GM13977 (cell line): ENCODE results near the gene CASK.

Source experiments
- DNase-seq: peaks from one replicate; pipeline ENCODE4 v3.0.0; 2012; ENCODE audit warnings: low spot score
- CTCF ChIP-seq: IDR thresholded peaks from 2 replicates; pipeline ENCODE4 v1.5.1; 2012; ENCODE audit warnings: mild to moderate bottlenecking, control low read depth; ENCODE audit not compliant: insufficient read depth; ENCODE audit errors: extremely low read depth, missing control alignments
- in situ Hi-C: fragments of 300-500 bp; cut with MboI; formaldehyde crosslinking; loops from one replicate; pipeline ENCODE4 v1.12.0; 2022; ENCODE audit warnings: low sequenced_read_pairs, low pct_unique_long_range_greater_than_20kb, mixed read lengths, inconsistent platforms; ENCODE audit not compliant: unreplicated experiment

Gene CASK

GRCh38 chrX:41530085-41530484, 393.3 kb downstream of the CASK start:
- DNase-seq, result no peak
- TF ChIP-seq CTCF, result no peak
- in situ Hi-C loops, result no loop called here

DNA sequence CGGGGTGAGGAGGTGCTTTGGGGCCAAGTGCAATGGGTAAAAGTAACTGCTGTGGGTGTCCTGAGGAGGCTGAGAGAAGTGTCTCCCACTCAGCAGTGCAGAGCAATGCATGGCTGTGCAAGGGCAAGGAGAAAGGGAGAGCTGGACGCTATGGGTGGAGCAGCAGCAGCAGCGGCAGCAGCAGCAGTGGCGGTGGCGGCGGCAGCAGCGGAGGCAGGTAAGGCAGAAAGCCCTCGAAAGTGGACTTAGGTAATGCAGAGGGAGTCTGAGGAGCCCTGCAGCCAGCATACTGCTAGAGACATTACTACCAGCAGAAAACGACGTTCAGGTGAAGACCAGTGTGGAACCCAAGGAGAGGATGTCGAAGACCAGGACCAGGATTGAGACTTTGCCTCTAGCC, 394.1 kb downstream of the CASK start:
- DNase-seq, result no peak
- in situ Hi-C loops, result no loop called here
- no peak for TF ChIP-seq CTCF

DNA sequence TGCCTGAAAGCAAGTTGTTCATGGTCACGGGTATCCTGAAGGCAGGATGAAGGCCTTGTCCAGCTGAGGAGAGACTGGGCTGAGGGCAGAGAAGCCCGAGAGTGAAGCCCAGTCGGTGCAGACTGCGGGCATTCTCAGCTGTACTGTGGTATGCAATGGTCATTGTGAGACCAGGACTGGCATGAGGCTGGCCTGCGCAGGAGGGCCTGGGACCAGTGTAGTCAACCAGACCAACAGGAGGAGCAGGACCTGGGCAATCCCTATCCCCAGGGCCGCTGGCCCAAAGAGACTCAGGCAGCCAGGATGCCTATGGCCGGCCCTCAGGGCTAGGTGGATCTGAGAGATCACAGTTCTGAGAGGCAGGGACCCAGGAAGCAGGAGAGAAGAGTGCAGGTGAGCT, 394.6 kb downstream of the CASK start:
- TF ChIP-seq CTCF, result no peak
- DNase-seq, result no peak
- in situ Hi-C loops, result no loop called here

DNA sequence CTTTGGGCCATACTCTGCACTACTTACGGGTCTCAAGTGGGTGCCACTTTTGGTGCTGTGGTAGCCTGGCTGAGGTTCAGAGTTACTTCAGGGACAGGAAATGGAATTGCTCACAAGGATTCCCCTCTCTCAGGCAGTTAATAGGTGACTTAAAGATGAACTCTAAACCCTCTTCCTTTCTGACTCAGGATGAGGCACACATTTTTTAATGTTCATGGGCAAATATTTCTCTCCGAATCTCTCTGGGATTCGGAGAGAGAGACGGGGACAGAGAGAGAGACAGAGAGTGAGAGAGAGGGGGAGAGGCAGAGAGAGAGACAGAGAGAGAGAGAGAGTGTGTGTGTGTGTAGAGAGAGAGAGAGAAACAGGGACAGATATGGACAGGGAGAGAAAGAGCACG, 396.4 kb downstream of the CASK start:
- TF ChIP-seq CTCF, result no peak
- in situ Hi-C loops, result no loop called here
- no peak for DNase-seq

DNA sequence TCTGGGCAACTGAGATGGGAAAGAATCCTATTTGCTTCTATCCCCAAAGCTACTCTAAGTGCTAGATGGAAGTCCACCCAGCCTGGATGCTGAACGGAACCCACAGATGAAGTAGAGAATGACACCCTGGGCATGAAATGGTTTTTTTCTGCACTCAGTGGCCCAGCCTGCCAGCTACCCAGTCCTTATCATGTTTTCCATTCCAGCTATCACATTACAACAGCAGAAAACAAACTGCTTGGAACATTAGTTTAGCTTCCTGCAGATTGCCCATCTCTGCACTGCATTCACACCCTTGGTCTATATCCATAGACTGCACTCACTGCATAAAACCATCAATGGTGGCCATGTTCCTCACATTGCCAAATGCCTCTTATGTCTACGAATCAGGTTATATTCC, 397.1 kb downstream of the CASK start:
- DNase-seq, result no peak
- in situ Hi-C loops, result no loop called here
- TF ChIP-seq CTCF, result no peak

- DNase-seq, result no peak
- in situ Hi-C loops, result no loop called here
- TF ChIP-seq CTCF, result no peak
Observed at GRCh38 chrX:41522671-41523070, 400.7 kb downstream of the CASK start.

DNA sequence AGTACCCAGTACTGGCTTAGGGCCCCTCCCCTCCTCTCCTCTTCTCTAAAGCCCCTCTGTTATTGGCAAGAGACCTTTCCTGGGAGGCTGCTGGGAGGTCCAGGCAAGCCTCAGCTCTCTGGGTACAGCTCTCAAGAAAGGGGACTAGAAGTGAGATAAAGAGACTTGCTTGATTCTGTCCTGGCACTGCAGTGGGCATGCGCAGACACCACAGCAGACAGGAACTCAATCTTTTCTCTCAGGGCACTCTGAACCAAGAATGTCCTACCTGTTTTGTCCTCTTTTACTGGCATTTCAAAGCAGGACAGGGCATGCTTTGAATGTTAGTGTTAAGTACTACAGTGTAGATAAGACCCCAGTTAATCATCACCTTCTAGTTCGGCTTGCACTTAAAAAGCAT, 401.3 kb downstream of the CASK start:
- no peak for TF ChIP-seq CTCF
- in situ Hi-C loops, result no loop called here
- no peak for DNase-seq
